GM12878 (cell line): ENCODE measurements around the gene C1QTNF9. TPM values are rescaled to one million over a fixed set of nuclear protein-coding genes. Genes with fewer than 3 reads are reported as not detected.

ENCODE experiments used
- ATAC-seq: fragments of 200-7000 bp; cut with Tn5 transposase; 3 replicates; pipeline ENCODE4 v1.9.1; 2020; ENCODE audit warnings: mild to moderate bottlenecking, moderate library complexity
- BruUV-seq: library from RNA; stranded (reverse); fragments of 400-500 nt; replicated peaks from 2 replicates; lab custom pipeline; 2021; lab: Mats Ljungman, UMichigan
- CTCF ChIA-PET: fragments of 300-600 bp; sonication (Branson Sonifier 250); formaldehyde crosslinking; extraction: SDS; loops from one replicate; lab custom pipeline; 2021; ENCODE audit warnings: inconsistent platforms; lab: Yijun Ruan, JAX
- POLR2A ChIA-PET: fragments of 350-600 bp; formaldehyde crosslinking; extraction: SDS; loops from one replicate; lab custom pipeline; 2021; ENCODE audit warnings: inconsistent platforms; lab: Charles Lee
- RAD21 ChIA-PET: fragments of 300-600 bp; sonication (Branson Sonifier 250); formaldehyde crosslinking; loops from one replicate; lab custom pipeline; 2023; ENCODE audit warnings: antibody characterized with exemption; ENCODE audit not compliant: unreplicated experiment; lab: Charles Lee
- SMC1A ChIA-PET: fragments of 300-600 bp; sonication (Branson Sonifier 250); formaldehyde crosslinking; loops from one replicate; lab custom pipeline; 2023; ENCODE audit not compliant: unreplicated experiment, uncharacterized antibody; lab: Charles Lee
- DNase-seq: peaks from one replicate; pipeline ENCODE4 v3.0.0-alpha.2; 2011; ENCODE audit warnings: low read depth, low spot score
- FAIRE-seq: peaks from 3 replicates; lab custom pipeline; 2011; peaks lifted over from hg19 to GRCh38; lab: Jason Lieb, UNC
- H2AFZ ChIP-seq: 2 replicates; pipeline ENCODE4 v1.6.0; 2011; ENCODE audit warnings: low read depth, low read length, control low read depth; ENCODE audit not compliant: control insufficient read depth
- H3K27ac ChIP-seq: 2 replicates; pipeline ENCODE4 v1.5.1; 2011; ENCODE audit warnings: control low read depth; ENCODE audit not compliant: control insufficient read depth, insufficient read depth
- H3K27me3 ChIP-seq, 2 experiments: replicated peaks in 1 of 2; 2 replicates each; pipeline versions ENCODE4 v1.6.0 to v1.6.1; 2011; ENCODE audit warnings: low read length in 1 of 2; ENCODE audit not compliant: control insufficient read depth in 2 of 2, insufficient read depth in 2 of 2
- H3K36me3 ChIP-seq, 2 experiments: 2 replicates each; pipeline ENCODE4 v1.5.1; 2011; ENCODE audit warnings: low read length in 1 of 2; ENCODE audit not compliant: control insufficient read depth in 2 of 2, insufficient read depth in 2 of 2
- H3K4me1 ChIP-seq: 2 replicates; pipeline ENCODE4 v1.6.1; 2011; ENCODE audit warnings: mild to moderate bottlenecking, low read length, moderate library complexity, mixed read lengths; ENCODE audit not compliant: control insufficient read depth, insufficient read depth
- H3K4me2 ChIP-seq: 2 replicates; pipeline ENCODE4 v1.6.0; 2011; ENCODE audit warnings: control low read depth; ENCODE audit not compliant: control insufficient read depth, insufficient read depth
- H3K4me3 ChIP-seq: fragments of 200-600 bp; sonication (generic); 2 replicates; pipeline ENCODE4 v1.5.1; 2016
- H3K79me2 ChIP-seq: 2 replicates; pipeline ENCODE4 v1.6.0; 2011; ENCODE audit warnings: low read length; ENCODE audit not compliant: control insufficient read depth, insufficient read depth
- H3K9ac ChIP-seq: 2 replicates; pipeline ENCODE4 v1.8.0; 2011; ENCODE audit warnings: low read length, control low read depth, mixed read lengths; ENCODE audit not compliant: control insufficient read depth, insufficient read depth
- H3K9me3 ChIP-seq: replicated peaks from 3 replicates; pipeline ENCODE4 v1.5.1; 2011; ENCODE audit warnings: mild to moderate bottlenecking, low read length; ENCODE audit not compliant: control insufficient read depth, insufficient read depth
- H4K20me1 ChIP-seq: 2 replicates; pipeline ENCODE4 v1.6.0; 2011; ENCODE audit not compliant: control insufficient read depth, insufficient read depth
- ASH2L ChIP-seq: fragments of 300-600, 200-600 bp; sonication (generic); IDR thresholded peaks from 2 replicates; pipeline ENCODE4 v1.6.1; 2017; ENCODE audit warnings: low read depth, mild to moderate bottlenecking, borderline replicate concordance
- BCL11A ChIP-seq: IDR thresholded peaks from 2 replicates; pipeline ENCODE4 v1.6.1; 2011; ENCODE audit warnings: low read depth, low read length
- CHD1 ChIP-seq: IDR thresholded peaks from 2 replicates; pipeline ENCODE4 v1.6.1; 2012; ENCODE audit warnings: low read depth, low read length, improper control_type of control experiment
- IKZF2 ChIP-seq, 2 experiments: fragments of 450-650 bp; IDR thresholded peaks; 2 replicates each; pipeline ENCODE4 v1.6.1; 2017; ENCODE audit warnings: mild to moderate bottlenecking in 2 of 2, moderate library complexity in 2 of 2
- JUNB ChIP-seq: IDR thresholded peaks from 2 replicates; pipeline ENCODE4 v1.6.1; 2016; ENCODE audit warnings: antibody characterized with exemption, mild to moderate bottlenecking
- LARP7 ChIP-seq: fragments of 450-650 bp; IDR thresholded peaks from 2 replicates; pipeline ENCODE4 v1.6.1; 2017; ENCODE audit warnings: mild to moderate bottlenecking
- MTA2 ChIP-seq: fragments of 450-650 bp; IDR thresholded peaks from 2 replicates; pipeline ENCODE4 v1.6.1; 2016; ENCODE audit warnings: low read depth, mild to moderate bottlenecking, moderate library complexity
- POLR2AphosphoS2 ChIP-seq: IDR thresholded peaks from 2 replicates; pipeline ENCODE4 v1.6.1; 2011; ENCODE audit warnings: low read depth, mild to moderate bottlenecking, low read length, improper control_type of control experiment, moderate library complexity
- PRDM15 ChIP-seq: fragments of 450-650 bp; formaldehyde crosslinking; IDR thresholded peaks from 2 replicates; pipeline ENCODE4 v1.4.0; 2020; ENCODE audit warnings: mild to moderate bottlenecking, moderate library complexity
- RAD51 ChIP-seq: fragments of 450-650 bp; IDR thresholded peaks from 2 replicates; pipeline ENCODE4 v1.6.1; 2016; ENCODE audit warnings: moderate library complexity, mild to moderate bottlenecking, inconsistent platforms
- SIN3A ChIP-seq: IDR thresholded peaks from 2 replicates; pipeline ENCODE4 v1.6.1; 2012; ENCODE audit warnings: low read depth, low read length, improper control_type of control experiment
- SPI1 ChIP-seq: IDR thresholded peaks from 2 replicates; pipeline ENCODE4 v1.6.1; 2011; ENCODE audit warnings: low read depth, mild to moderate bottlenecking, low read length, moderate library complexity, borderline replicate concordance; ENCODE audit not compliant: insufficient read depth
- TCF3 ChIP-seq: IDR thresholded peaks from 2 replicates; pipeline ENCODE4 v1.6.1; 2012; ENCODE audit warnings: low read depth, mild to moderate bottlenecking, low read length, borderline replicate concordance; ENCODE audit not compliant: insufficient read depth
- WRNIP1 ChIP-seq: IDR thresholded peaks from 2 replicates; pipeline ENCODE4 v1.6.1; 2011; ENCODE audit warnings: low read depth, low read length, improper control_type of control experiment, borderline replicate concordance
- WGBS: methylation state at CpG from one replicate; pipeline ENCODE4 v1.1.6; 2016; ENCODE audit warnings: low lambda C conversion rate; ENCODE audit not compliant: insufficient replicate concordance, insufficient coverage; ENCODE audit errors: missing lambda C conversion rate; 5-methylcytosine and 5-hydroxymethylcytosine counted together
- in situ Hi-C: fragments of 300-500 bp; cut with MboI; formaldehyde crosslinking; loops from 9 replicates; pipeline ENCODE4 v1.14.3; 2018; ENCODE audit warnings: mixed read lengths
- intact Hi-C: fragments of 100-400 bp; cut with micrococcal nuclease; formaldehyde crosslinking; loops from one replicate; pipeline ENCODE4 v1.14.2; 2022; ENCODE audit not compliant: unreplicated experiment
- polyA plus RNA-seq, 11 experiments: library from polyadenylated mRNA; depleted of rRNA in 4 of 11; unstranded in 6 of 11; stranded (reverse) in 5 of 11; fragments of >200 nt; fragmentation: Nextera tagmentation in 4 of 11; fragmentation: Illumina TruSeq in 1 of 11; extraction: Ambion mirVana in 4 of 11; extraction: Trizol in 1 of 11; gene quantifications; 1 replicate in 1 of 11; 2 replicates in 10 of 11; pipeline versions ENCODE4 v1.2.1 to v1.2.3, GENCODE V29; 2011 to 2016; ENCODE audit warnings: inconsistent platforms in 2 of 11, missing spikeins in 2 of 11, low read depth in 1 of 11
- total RNA-seq, 4 experiments: library from RNA; depleted of rRNA in 3 of 4; stranded (reverse); fragments of >200 nt in 3 of 4; fragmentation: Illumina TruSeq in 1 of 4; extraction: Trizol in 1 of 4; gene quantifications; 2 replicates each; pipeline versions ENCODE4 v1.2.1 to v1.2.3, GENCODE V29; 2013 to 2021
- TF ChIP-seq, protein P1 (sequence below): IDR thresholded peaks from 2 replicates; pipeline ENCODE4 v1.6.1; 2011; ENCODE audit warnings: mild to moderate bottlenecking, low read depth, low read length, moderate library complexity; ENCODE audit not compliant: insufficient replicate concordance

C1QTNF9 gene
- total and polyA plus RNA-seq, 10 of the 15 experiments (the other 5 are each of a cell fraction or from before 2014, with no cell fraction given): not detected

- Histone ChIP-seq H3K4me2 (no peak overlapping the region), H3K9me3 (no peaks in the 10 kb centered on the region), H3K4me1 (no peaks in the 10 kb centered on the region), H4K20me1 (no peaks in the 10 kb centered on the region), H3K36me3 (peaks cover 0 to 18% of the 10 kb centered on the region in 2 experiments), H3K79me2 (no peaks in the 10 kb centered on the region), H3K27me3 (no peaks in the 10 kb centered on the region), H2AFZ (no peak overlapping the region), H3K27ac (no peak overlapping the region), H3K4me3 (no peak overlapping the region), H3K9ac (no peak overlapping the region)
- ATAC-seq (no peak), FAIRE-seq (no peak), DNase-seq (no peak)
- ChIA-PET RAD21 (no interaction called here), SMC1A (no interaction called here), POLR2A (no interaction called here), CTCF (no interaction called here)
- in situ Hi-C loops (no loop called here), intact Hi-C loops (no loop called here)
- TF ChIP-seq ASH2L (no peak), TCF3 (no peak), POLR2AphosphoS2 (no peak), JUNB (no peak), BCL11A (no peak), WRNIP1 (no peak), SIN3A (no peak)
- 96% methylated on average over 5 of the region's 5 CpGs for WGBS
- no TSS peak for BruUV-seq
These were observed 4.8 kb upstream of the C1QTNF9 start for GRCh38 chr13:24304620-24305019.

GRCh38 chr13:24306632-24307031 is 2.7 kb upstream of the C1QTNF9 start:
- in situ Hi-C loops (no loop called here), intact Hi-C loops (no loop called here)
- FAIRE-seq (no peak), ATAC-seq (no peak), DNase-seq (no peak)
- ChIA-PET RAD21 (no interaction called here), POLR2A (no interaction called here), SMC1A (no interaction called here), CTCF (interaction anchor here (0.7 to 1.0 kb wide), 2 partner anchors 78 to 248 kb away, joined by 3 read pairs; no protein-coding TSS in a partner anchor)
- H3K27ac ChIP-seq: no peak overlapping the region
- H3K4me1 ChIP-seq: no peaks in the 10 kb centered on the region
- H3K36me3 ChIP-seq: peaks cover 0 to 5% of the 10 kb centered on the region in 2 experiments; a peak in 1 of 4 replicates
- no TSS peak for BruUV-seq
- H3K79me2 ChIP-seq: no peaks in the 10 kb centered on the region
- no peaks in the 10 kb centered on the region for H4K20me1 ChIP-seq
- WGBS: 55% methylated on average over 1 of the region's 1 CpG
- H3K9ac ChIP-seq: no peak overlapping the region
- no peak overlapping the region for H3K4me3 ChIP-seq
- no peak overlapping the region for H2AFZ ChIP-seq
- no peak overlapping the region for H3K4me2 ChIP-seq
- H3K9me3 ChIP-seq: no peaks in the 10 kb centered on the region
- no peaks in the 10 kb centered on the region for H3K27me3 ChIP-seq
- no peak for TF ChIP-seq IKZF2 (IDR thresholded peaks at IDR 0.05)
- no peak for TF ChIP-seq SPI1
- no peak for TF ChIP-seq MTA2
- no peak for TF ChIP-seq RAD51
- no peak for TF ChIP-seq CHD1
- TF ChIP-seq, protein P1, sequence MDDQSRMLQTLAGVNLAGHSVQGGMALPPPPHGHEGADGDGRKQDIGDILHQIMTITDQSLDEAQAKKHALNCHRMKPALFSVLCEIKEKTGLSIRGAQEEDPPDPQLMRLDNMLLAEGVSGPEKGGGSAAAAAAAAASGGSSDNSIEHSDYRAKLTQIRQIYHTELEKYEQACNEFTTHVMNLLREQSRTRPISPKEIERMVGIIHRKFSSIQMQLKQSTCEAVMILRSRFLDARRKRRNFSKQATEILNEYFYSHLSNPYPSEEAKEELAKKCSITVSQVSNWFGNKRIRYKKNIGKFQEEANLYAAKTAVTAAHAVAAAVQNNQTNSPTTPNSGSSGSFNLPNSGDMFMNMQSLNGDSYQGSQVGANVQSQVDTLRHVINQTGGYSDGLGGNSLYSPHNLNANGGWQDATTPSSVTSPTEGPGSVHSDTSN: no peak
- no peak for TF ChIP-seq PRDM15 (CRISPR knock-in tag)
- no peak for TF ChIP-seq LARP7
- no peak for TF ChIP-seq TCF3
